ENCODE measurements around the gene LSM8. TPM values are rescaled to one million over a fixed set of nuclear protein-coding genes. Genes with fewer than 3 reads are reported as not detected.
"Not testable (repeated sequence)": the region's sequence is repeated elsewhere in the genome, so short reads cannot be mapped to it uniquely, and the experiment has no call there.

LSM8 gene
- total RNA-seq (2014; rRNA removed; shearing (Covaris generic); ENCODE audit: low replicate concordance): 93.4 and 102 TPM in 2 replicates

GRCh38 chr7:118183786-118184564, at the start of gene LSM8:
Gene LSM8 (plus strand): TSS chr7:118184164. CDS start chr7:118184224, 60 bp downstream.
- no peak within 1 kb of the TSS; the same call in 1 of the 2 replicates for H2AFZ ChIP-seq (ENCODE audit: low read length)
- no peaks in the 10 kb centered on the region for H3K27me3 ChIP-seq (ENCODE audit: low read length)
- no peaks in the 10 kb centered on the region; the same call in 1 of the 2 replicates for H4K20me1 ChIP-seq (ENCODE audit: insufficient read depth, low read depth, low read length)
- H3K4me1 ChIP-seq (ENCODE audit: low read length): peaks cover 26% of the 10 kb centered on the region
- peak within 1 kb of the TSS; percentile 84 for H3K9ac ChIP-seq (ENCODE audit: low read length)
- H3K36me3 ChIP-seq (ENCODE audit: insufficient read depth, low read length): peaks cover 33% of the 10 kb centered on the region; the same call in 1 of the 2 replicates
- H3K9me2 ChIP-seq (replicated peaks; ENCODE audit: insufficient read depth, low read length): no peaks in the 10 kb centered on the region
- H3K79me2 ChIP-seq (ENCODE audit: low read length): peaks cover 52% of the 10 kb centered on the region
- H3K4me2 ChIP-seq (ENCODE audit: low read depth, low read length, poor library complexity, severe bottlenecking): peak within 1 kb of the TSS; percentile 87
- H3K9me3 ChIP-seq (ENCODE audit: low read length): no peaks in the 10 kb centered on the region
- peak within 1 kb of the TSS; percentile 60 for H3K27ac ChIP-seq (ENCODE audit: low read length)
- peak; percentile 99 for DNase-seq
- H3K4me3 ChIP-seq (ENCODE audit: low read length): peak within 1 kb of the TSS; percentile 80

- H3K4me1 ChIP-seq (ENCODE audit: low read length); H3K9me2 ChIP-seq (replicated peaks; ENCODE audit: insufficient read depth, low read length); H4K20me1 ChIP-seq (ENCODE audit: insufficient read depth, low read depth, low read length); H3K27me3 ChIP-seq (ENCODE audit: low read length); H3K79me2 ChIP-seq (ENCODE audit: low read length); DNase-seq; H3K9me3 ChIP-seq (ENCODE audit: low read length); H3K4me3 ChIP-seq (ENCODE audit: low read length); H3K27ac ChIP-seq (ENCODE audit: low read length); H3K9ac ChIP-seq (ENCODE audit: low read length); H2AFZ ChIP-seq (ENCODE audit: low read length); H3K36me3 ChIP-seq (ENCODE audit: insufficient read depth, low read length); H3K4me2 ChIP-seq (ENCODE audit: low read depth, low read length, poor library complexity, severe bottlenecking): not testable (repeated sequence)
These were observed 49.5 kb upstream of the LSM8 start for GRCh38 chr7:118134420-118134819.

GRCh38 chr7:118140468-118140867, 43.5 kb upstream of the LSM8 start:
- H3K27ac ChIP-seq (ENCODE audit: low read length): no peak overlapping the region
- no peaks in the 10 kb centered on the region for H3K9me2 ChIP-seq (replicated peaks; ENCODE audit: insufficient read depth, low read length)
- no peaks in the 10 kb centered on the region for H4K20me1 ChIP-seq (ENCODE audit: insufficient read depth, low read depth, low read length)
- no peaks in the 10 kb centered on the region for H3K27me3 ChIP-seq (ENCODE audit: low read length)
- no peaks in the 10 kb centered on the region for H3K36me3 ChIP-seq (ENCODE audit: insufficient read depth, low read length)
- no peak overlapping the region for H3K4me2 ChIP-seq (ENCODE audit: low read depth, low read length, poor library complexity, severe bottlenecking)
- no peak overlapping the region for H3K4me3 ChIP-seq (ENCODE audit: low read length)
- H3K4me1 ChIP-seq (ENCODE audit: low read length): no peaks in the 10 kb centered on the region
- H3K9ac ChIP-seq (ENCODE audit: low read length): no peak overlapping the region
- DNase-seq: no peak
- H2AFZ ChIP-seq (ENCODE audit: low read length): no peak overlapping the region
- H3K9me3 ChIP-seq (ENCODE audit: low read length): no peaks in the 10 kb centered on the region
- H3K79me2 ChIP-seq (ENCODE audit: low read length): no peaks in the 10 kb centered on the region

GRCh38 chr7:118142012-118142411, 42.0 kb upstream of the LSM8 start:
- H3K4me3 ChIP-seq (ENCODE audit: low read length): no peak overlapping the region
- H3K27me3 ChIP-seq (ENCODE audit: low read length): no peaks in the 10 kb centered on the region; the same call in 1 of the 2 replicates
- no peaks in the 10 kb centered on the region for H3K9me2 ChIP-seq (replicated peaks; ENCODE audit: insufficient read depth, low read length)
- H3K9ac ChIP-seq (ENCODE audit: low read length): no peak overlapping the region
- no peaks in the 10 kb centered on the region for H3K9me3 ChIP-seq (ENCODE audit: low read length)
- H3K4me1 ChIP-seq (ENCODE audit: low read length): no peaks in the 10 kb centered on the region
- H2AFZ ChIP-seq (ENCODE audit: low read length): no peak overlapping the region
- no peaks in the 10 kb centered on the region for H4K20me1 ChIP-seq (ENCODE audit: insufficient read depth, low read depth, low read length)
- no peak overlapping the region for H3K27ac ChIP-seq (ENCODE audit: low read length)
- no peak for DNase-seq
- H3K79me2 ChIP-seq (ENCODE audit: low read length): no peaks in the 10 kb centered on the region
- no peaks in the 10 kb centered on the region for H3K36me3 ChIP-seq (ENCODE audit: insufficient read depth, low read length)
- H3K4me2 ChIP-seq (ENCODE audit: low read depth, low read length, poor library complexity, severe bottlenecking): no peak overlapping the region

- H3K36me3 ChIP-seq (ENCODE audit: insufficient read depth, low read length): no peaks in the 10 kb centered on the region
- no peaks in the 10 kb centered on the region for H3K4me1 ChIP-seq (ENCODE audit: low read length)
- no peak overlapping the region for H3K4me2 ChIP-seq (ENCODE audit: low read depth, low read length, poor library complexity, severe bottlenecking)
- no peak for DNase-seq
- H3K9ac ChIP-seq (ENCODE audit: low read length): no peak overlapping the region
- H3K9me2 ChIP-seq (replicated peaks; ENCODE audit: insufficient read depth, low read length): no peaks in the 10 kb centered on the region
- no peak overlapping the region for H3K27ac ChIP-seq (ENCODE audit: low read length)
- H3K79me2 ChIP-seq (ENCODE audit: low read length): no peaks in the 10 kb centered on the region
- H2AFZ ChIP-seq (ENCODE audit: low read length): no peak overlapping the region
- no peak overlapping the region for H3K4me3 ChIP-seq (ENCODE audit: low read length)
- no peaks in the 10 kb centered on the region for H4K20me1 ChIP-seq (ENCODE audit: insufficient read depth, low read depth, low read length)
- no peaks in the 10 kb centered on the region for H3K9me3 ChIP-seq (ENCODE audit: low read length)
- no peaks in the 10 kb centered on the region; the same call in 1 of the 2 replicates for H3K27me3 ChIP-seq (ENCODE audit: low read length)
These were observed 35.0 kb upstream of the LSM8 start for GRCh38 chr7:118148930-118149329.

- H3K9ac ChIP-seq (ENCODE audit: low read length): no peak overlapping the region
- no peaks in the 10 kb centered on the region for H3K9me2 ChIP-seq (replicated peaks; ENCODE audit: insufficient read depth, low read length)
- H3K4me1 ChIP-seq (ENCODE audit: low read length): no peaks in the 10 kb centered on the region
- H3K36me3 ChIP-seq (ENCODE audit: insufficient read depth, low read length): no peaks in the 10 kb centered on the region
- H3K9me3 ChIP-seq (ENCODE audit: low read length): no peaks in the 10 kb centered on the region
- no peak overlapping the region for H3K27ac ChIP-seq (ENCODE audit: low read length)
- DNase-seq: no peak
- no peak overlapping the region for H3K4me2 ChIP-seq (ENCODE audit: low read depth, low read length, poor library complexity, severe bottlenecking)
- H4K20me1 ChIP-seq (ENCODE audit: insufficient read depth, low read depth, low read length): no peaks in the 10 kb centered on the region
- H3K4me3 ChIP-seq (ENCODE audit: low read length): no peak overlapping the region
- no peaks in the 10 kb centered on the region for H3K79me2 ChIP-seq (ENCODE audit: low read length)
- no peaks in the 10 kb centered on the region; the same call in 1 of the 2 replicates for H3K27me3 ChIP-seq (ENCODE audit: low read length)
- no peak overlapping the region for H2AFZ ChIP-seq (ENCODE audit: low read length)
These were observed 34.6 kb upstream of the LSM8 start for GRCh38 chr7:118149394-118149793.

- Histone ChIP-seq H3K36me3 (ENCODE audit: insufficient read depth, low read length) (no peaks in the 10 kb centered on the region), H3K27me3 (ENCODE audit: low read length) (no peaks in the 10 kb centered on the region; the same call in 1 of the 2 replicates), H3K4me2 (ENCODE audit: low read depth, low read length, poor library complexity, severe bottlenecking) (no peak overlapping the region)
These were observed 32.3 kb upstream of the LSM8 start for GRCh38 chr7:118151671-118152070.

GRCh38 chr7:118152149-118152548, 31.8 kb upstream of the LSM8 start:
- no peaks in the 10 kb centered on the region for H3K9me2 ChIP-seq (replicated peaks; ENCODE audit: insufficient read depth, low read length)
- H3K36me3 ChIP-seq (ENCODE audit: insufficient read depth, low read length): no peaks in the 10 kb centered on the region
- H2AFZ ChIP-seq (ENCODE audit: low read length): no peak overlapping the region
- no peaks in the 10 kb centered on the region for H4K20me1 ChIP-seq (ENCODE audit: insufficient read depth, low read depth, low read length)
- H3K4me3 ChIP-seq (ENCODE audit: low read length): no peak overlapping the region
- no peak for DNase-seq
- H3K27ac ChIP-seq (ENCODE audit: low read length): no peak overlapping the region
- no peak overlapping the region for H3K4me2 ChIP-seq (ENCODE audit: low read depth, low read length, poor library complexity, severe bottlenecking)
- no peaks in the 10 kb centered on the region; the same call in 1 of the 2 replicates for H3K27me3 ChIP-seq (ENCODE audit: low read length)
- no peak overlapping the region for H3K9ac ChIP-seq (ENCODE audit: low read length)
- no peaks in the 10 kb centered on the region for H3K4me1 ChIP-seq (ENCODE audit: low read length)
- H3K9me3 ChIP-seq (ENCODE audit: low read length): no peaks in the 10 kb centered on the region
- H3K79me2 ChIP-seq (ENCODE audit: low read length): no peaks in the 10 kb centered on the region

More at GRCh38 chr7:118151671-118152070, 32.3 kb upstream of the LSM8 start:
- no peak overlapping the region for H3K4me3 ChIP-seq (ENCODE audit: low read length)
- no peak for DNase-seq
- no peaks in the 10 kb centered on the region for H3K9me3 ChIP-seq (ENCODE audit: low read length)
- no peak overlapping the region for H3K9ac ChIP-seq (ENCODE audit: low read length)
- no peaks in the 10 kb centered on the region for H4K20me1 ChIP-seq (ENCODE audit: insufficient read depth, low read depth, low read length)
- no peaks in the 10 kb centered on the region for H3K79me2 ChIP-seq (ENCODE audit: low read length)
- H3K27ac ChIP-seq (ENCODE audit: low read length): no peak overlapping the region
- H3K9me2 ChIP-seq (replicated peaks; ENCODE audit: insufficient read depth, low read length): no peaks in the 10 kb centered on the region
- no peaks in the 10 kb centered on the region for H3K4me1 ChIP-seq (ENCODE audit: low read length)
- no peak overlapping the region for H2AFZ ChIP-seq (ENCODE audit: low read length)

Data from Karpas-422 (cell line).